Measurements from ENCODE around the gene SMIM45.
A peak's percentile ranks its signal among the peaks of the same experiment; 100 is the strongest.

The SMIM45 gene

DNA sequence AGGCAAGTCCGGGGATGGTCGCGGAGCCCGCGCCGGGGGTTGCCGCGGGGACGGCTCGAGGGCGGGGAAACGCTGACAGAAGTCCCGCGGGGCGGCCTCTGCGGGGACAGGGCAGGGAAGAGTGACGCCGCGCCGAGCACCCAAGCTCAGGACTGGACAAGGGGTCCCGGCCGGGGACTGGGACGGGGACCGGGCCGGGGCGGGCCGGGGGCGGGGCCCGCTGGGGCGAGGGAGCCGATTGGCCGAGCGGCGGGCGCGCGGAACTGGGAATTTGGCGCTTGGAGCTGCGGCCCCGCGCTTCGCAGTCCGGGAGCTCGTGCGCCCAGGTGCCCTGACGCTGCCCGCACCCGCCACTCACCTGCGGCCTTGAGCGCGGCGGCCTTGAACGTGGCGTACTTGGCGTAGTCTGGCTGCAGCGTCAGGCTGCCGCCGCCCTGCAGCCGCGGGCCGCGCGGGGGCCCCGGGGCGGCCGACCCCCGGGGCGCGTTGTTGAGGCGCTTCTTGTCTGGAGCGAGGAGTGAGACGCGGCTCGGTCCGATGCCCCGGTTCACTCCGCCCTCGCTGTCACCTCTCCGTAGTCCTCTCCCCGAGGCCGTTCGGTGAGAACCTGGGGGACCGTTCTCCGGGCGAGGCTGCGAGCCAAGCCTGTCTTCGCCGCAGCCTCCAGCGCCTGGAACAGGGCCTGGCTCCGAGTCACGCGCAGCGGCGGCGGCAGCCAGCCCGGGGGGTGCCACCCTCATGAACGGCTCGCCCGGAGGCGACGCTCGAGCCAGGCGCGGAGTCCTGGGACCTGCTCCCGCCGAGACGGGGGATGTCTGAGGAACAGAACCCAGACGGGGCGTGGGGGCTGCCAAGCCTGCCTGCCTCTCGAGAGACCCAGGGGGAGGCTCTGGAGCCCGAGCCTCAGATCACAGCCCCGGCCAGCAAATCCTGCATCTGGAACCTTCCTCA is 41.6 kb upstream of the SMIM45 start:
- peaks cover 0 to 4% (median 0%) of the 10 kb centered on the region in 3 donors for H3K36me3 ChIP-seq
- intact Hi-C loops (cut with DNase I), result no loop called here
- FAIRE-seq, result no peak
- H3K4me3 ChIP-seq, result peak overlapping the region in 2 of 4 donors; percentile 11 to 32
- no peak for TF ChIP-seq CTCF (IDR thresholded peaks at IDR 0.05)
- ATAC-seq, result peak; percentile 23 to 65 (median 48)
- H3K27ac ChIP-seq, result no peak overlapping the region
- H3K9me3 ChIP-seq, result no peaks in the 10 kb centered on the region
- peaks cover 0 to 19% (median 8%) of the 10 kb centered on the region in 4 donors for H3K27me3 ChIP-seq
- H3K4me1 ChIP-seq, result peaks cover 8 to 17% (median 12%) of the 10 kb centered on the region in 3 donors
- DNase-seq, result peak in 3 of 6 donors; percentile 28 to 80 (median 51)
- WGBS, 2 donors, result 1 to 2% methylated on average over 68 to 112 of the region's 112 CpGs

- FAIRE-seq, result no peak
- Histone ChIP-seq H3K9me3 (no peaks in the 10 kb centered on the region), H3K36me3 (no peaks in the 10 kb centered on the region), H3K27me3 (peaks cover 0 to 23% (median 12%) of the 10 kb centered on the region in 4 donors), H3K4me3 (peak overlapping the region in 2 of 4 donors; percentile 11 to 32), H3K27ac (no peak overlapping the region), H3K4me1 (peaks cover 8 to 18% (median 12%) of the 10 kb centered on the region in 3 donors)
- DNase-seq, result peak in 1 of 6 donors; percentile 73
- ATAC-seq, result peak in 1 of 4 donors; percentile 2
- intact Hi-C loops (cut with DNase I), result no loop called here
- 11 to 13% methylated on average over 22 to 37 of the region's 37 CpGs for WGBS, 2 donors
- no peak for TF ChIP-seq CTCF (IDR thresholded peaks at IDR 0.05)
Observed at GRCh38 chr22:41911001-41911611, 40.8 kb upstream of the SMIM45 start.

DNA sequence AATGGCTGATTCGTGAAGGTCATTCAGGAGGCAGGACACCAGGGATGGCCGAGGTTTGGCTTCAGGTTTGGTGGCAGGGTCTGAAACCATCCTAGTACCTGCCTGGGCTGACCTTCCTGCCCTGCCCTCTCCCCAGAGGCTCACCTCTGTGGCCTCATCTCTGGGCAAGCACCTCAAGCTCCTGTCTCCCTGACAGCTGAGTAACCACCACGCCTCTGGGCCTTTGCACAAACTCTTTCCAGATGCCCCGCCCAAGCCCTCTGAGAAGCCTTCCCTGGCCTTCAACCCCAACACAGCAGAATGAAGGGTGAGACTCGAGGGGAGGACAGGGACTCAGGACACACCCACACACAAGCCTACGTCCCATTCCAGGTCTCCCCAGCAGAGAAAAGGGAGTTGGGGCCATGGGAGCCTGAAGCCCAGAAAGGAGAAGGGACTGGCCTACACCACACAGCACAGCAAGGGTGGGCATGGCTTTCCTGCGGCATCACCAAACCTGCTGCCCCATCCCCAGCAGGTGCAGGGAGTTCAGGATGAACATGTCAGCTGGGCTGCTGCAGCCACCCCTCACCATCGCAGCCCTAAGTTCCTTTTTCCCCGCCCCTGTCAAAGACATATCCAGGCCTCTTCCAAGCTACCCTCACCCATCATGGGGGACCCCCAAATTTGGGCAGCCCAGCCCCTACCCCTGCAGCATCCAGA is 39.5 kb upstream of the SMIM45 start:
- no peak for ATAC-seq

More for the DNA sequence above, 39.5 kb upstream of the SMIM45 start:
- H3K27ac ChIP-seq, result no peak overlapping the region
- H3K4me3 ChIP-seq, result no peak overlapping the region
- no peaks in the 10 kb centered on the region for H3K36me3 ChIP-seq
- no peak for DNase-seq
- FAIRE-seq, result no peak
- H3K27me3 ChIP-seq, result peaks cover 0 to 23% (median 12%) of the 10 kb centered on the region in 4 donors
- intact Hi-C loops (cut with DNase I), result no loop called here
- TF ChIP-seq CTCF (IDR thresholded peaks at IDR 0.05), result no peak
- 81 to 87% methylated on average over 9 of the region's 9 CpGs for WGBS, 2 donors
- H3K4me1 ChIP-seq, result peaks cover 8 to 18% (median 12%) of the 10 kb centered on the region in 3 donors
- no peaks in the 10 kb centered on the region for H3K9me3 ChIP-seq
